ENCODE results near the gene AGER.
"Not testable (repeated sequence)": the region's sequence is repeated elsewhere in the genome, so short reads cannot be mapped to it uniquely, and the experiment has no call there.

The AGER gene

DNA sequence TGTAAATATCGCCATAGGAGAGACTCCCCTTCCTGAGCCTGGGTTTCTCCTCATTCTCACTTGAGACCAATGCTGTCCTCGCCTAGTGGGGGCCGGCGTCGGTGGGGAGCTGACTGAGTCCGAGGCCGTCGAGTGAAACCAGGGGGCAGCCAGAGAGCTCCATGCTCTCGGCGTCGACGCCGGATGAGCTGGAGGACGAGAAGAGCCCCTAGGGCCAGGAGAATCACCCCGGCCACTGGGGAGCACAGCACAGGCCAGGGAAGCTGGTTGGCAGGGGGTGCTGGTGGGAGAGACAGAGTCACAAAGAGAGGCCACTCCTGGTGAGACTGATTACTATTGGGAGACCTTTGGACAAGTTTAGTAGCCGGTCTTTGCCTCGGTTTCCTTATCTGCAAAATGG is 14.8 kb upstream of the AGER start:
- no peak for DNase-seq (ENCODE audit: low read depth)

GRCh38 chr6:32198345-32198696 is 14.3 kb upstream of the AGER start:
- DNase-seq (ENCODE audit: low read depth) = no peak

- DNase-seq (ENCODE audit: low read depth) = no peak
Measured at GRCh38 chr6:32196682-32197616, 12.9 kb upstream of the AGER start.

- DNase-seq (ENCODE audit: low read depth) = peak; percentile 75
Measured at GRCh38 chr6:32195902-32196681, 12.0 kb upstream of the AGER start.

DNA sequence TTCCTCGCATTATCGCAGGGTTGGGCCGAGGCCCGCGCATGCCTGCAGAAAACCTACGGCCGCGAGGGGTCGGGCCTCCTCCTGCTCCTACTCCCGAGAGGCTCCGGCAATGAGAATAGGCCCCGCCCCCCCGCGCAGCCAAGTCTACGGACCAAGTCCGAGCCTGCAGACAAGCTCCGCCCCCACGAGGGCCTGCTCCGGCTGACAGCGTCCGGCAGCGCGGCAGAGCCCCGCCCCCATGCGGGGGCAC is 11.5 kb upstream of the AGER start:
- peak; percentile 99 for DNase-seq (ENCODE audit: low read depth)

DNA sequence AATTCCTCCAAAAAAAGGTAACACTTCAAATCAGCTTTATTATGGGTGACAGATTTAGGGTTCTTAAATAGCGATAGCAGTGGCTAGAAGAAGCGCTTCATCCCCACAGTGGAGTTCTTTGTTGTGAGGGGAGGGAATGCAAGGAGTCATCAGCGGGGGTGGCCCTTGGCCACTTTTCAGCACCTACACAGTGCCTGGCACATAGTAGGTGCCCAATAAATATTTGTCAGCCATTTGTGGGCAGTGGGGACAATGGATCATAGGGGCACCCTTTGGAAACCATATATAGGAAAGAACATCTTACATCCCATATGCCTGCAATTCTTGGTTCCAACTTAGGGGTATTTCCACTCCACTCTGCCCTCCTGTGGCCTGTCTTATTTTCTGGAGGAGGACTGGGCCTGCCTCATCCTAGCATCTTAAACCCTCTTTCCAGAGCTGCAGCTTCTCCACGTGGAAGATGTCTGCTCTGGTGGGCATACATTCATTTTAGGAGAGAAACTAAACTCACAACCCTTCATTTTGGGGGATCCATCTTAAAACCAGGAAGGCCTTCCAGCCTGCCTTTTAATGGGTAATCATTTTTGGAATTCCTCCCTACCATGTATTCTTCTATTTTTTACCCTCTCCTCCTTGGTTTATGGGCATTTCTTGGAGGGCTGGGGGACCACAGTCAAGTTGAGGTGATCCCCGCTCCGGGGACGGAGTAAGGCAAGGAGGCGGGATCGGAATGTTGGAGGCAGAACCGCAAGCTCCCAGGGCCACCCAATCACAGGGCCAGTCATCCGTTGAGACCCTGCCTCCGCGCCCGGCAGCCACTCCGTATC is 11.0 kb upstream of the AGER start:
- no peak for DNase-seq (ENCODE audit: low read depth)

DNA sequence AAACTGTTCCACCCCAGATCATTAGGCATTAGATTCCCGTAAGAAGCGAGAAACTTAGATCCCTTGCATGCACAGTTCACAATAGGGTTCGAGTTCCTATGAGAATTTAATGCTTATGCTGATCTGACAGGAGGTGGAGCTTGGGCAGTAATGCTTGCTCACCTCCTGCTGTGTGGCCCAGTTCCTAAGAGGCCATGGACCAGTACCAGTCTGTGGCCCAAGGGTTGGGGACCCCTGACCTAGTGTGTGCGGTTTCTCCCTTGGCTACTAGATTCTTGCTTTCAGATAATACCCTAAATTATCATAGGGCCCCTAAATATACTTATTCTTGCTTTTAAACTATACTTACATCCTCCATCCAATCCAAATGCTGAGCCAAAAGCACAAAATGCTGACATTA is 10.3 kb upstream of the AGER start:
- no peak for DNase-seq (ENCODE audit: low read depth)

DNA sequence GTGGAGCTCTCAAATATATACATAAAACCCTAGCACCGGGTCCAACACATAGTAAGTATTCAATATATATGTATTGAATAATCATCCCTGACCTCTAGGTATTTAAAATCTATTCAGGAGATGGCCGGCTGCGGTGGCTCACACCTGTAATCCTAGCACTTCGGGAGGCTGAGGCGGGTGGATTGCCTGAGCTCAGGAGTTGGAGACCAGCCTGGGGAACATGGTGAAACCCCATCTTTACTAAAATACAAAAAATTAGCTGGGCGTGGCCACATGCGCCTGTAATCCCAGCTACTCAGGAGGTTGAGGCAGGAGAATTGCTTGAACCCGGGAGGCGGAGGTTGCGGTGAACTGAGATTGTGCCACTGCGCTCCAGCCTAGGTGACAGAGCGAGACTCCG is 9.0 kb upstream of the AGER start:
- DNase-seq (ENCODE audit: low read depth) = not testable (repeated sequence)

DNA sequence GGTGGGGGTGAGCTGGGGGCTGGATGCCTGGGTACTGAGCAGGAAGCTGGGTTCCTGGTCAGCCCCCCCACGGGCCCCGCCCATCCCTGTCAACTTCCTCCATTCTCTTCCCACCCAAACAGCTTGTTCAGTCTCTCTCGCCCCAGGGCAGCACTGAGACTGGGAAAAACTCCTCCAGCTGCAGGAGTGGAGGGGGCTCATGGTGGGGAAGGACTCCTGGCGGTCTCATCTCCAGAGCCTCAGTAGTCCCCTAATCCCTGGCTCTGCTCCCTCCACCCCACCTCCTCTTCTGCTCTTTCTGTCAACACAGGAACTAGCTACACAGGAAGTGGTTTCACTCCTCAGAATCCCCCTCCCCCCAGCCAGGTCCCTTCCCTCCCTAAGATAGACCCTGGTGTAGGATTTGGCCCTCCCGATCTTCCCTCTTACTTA is 8.6 kb upstream of the AGER start, which contains the start of gene GPSM3:
GPSM3 (minus strand) TSS at position 36 of the 432 bp plus-strand sequence. CDS start 130 bp downstream, outside the sequence.
- peak; percentile 92 for DNase-seq (ENCODE audit: low read depth)

DNA sequence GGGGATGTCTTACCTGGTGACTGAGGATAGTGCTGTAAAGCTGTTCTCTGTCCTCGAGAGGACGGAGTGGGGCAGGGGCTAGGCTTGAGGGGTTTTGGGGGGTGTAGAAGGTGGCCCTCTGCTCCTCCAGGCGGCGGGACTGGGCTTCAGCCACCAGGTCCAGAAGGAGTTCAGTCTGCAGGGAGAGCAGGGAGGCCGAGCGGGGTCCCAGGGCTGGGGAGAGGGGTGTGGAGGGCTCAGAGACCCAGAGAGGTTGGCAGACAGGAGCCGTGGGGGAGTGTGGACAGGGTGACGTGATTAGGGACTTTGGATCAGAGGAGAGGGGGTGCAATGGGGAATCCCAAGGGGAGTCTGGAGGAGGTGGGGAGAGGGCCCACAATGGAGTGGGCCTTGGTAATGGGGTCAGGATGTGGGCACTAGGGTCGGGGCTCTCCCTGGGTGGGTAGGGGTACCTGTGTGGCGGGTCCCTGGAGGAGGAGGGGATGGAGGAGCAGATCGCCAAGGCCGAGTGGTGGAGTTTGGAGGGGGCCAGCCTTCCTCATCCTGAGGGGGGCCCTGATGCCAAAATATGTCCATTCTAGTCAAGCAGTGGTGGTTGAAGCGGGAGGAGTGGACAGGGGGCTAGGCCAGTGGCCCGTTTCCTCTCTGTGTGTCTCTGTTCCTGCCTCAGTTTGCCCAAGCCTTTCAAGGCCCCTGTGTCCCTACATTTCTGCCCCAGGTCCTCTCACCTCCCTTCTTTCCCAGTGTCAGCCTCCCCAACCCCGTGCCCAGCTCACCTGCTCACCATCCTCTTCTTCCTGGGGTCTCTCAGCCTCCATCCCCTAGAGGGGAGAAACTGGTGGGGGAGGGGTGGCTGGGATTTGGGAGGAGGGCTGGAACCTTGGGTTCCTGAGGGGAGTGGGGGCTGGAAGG is 7.9 kb upstream of the AGER start:
- DNase-seq (ENCODE audit: low read depth) = no peak

- DNase-seq (ENCODE audit: low read depth) = no peak
Measured at GRCh38 chr6:32190911-32191677, 7.0 kb upstream of the AGER start.

GRCh38 chr6:32190054-32190851 is 6.2 kb upstream of the AGER start, which contains the start of gene PBX2:
PBX2 (minus strand) TSS chr6:32190202; CDS start chr6:32189915, 287 bp downstream.
- DNase-seq (ENCODE audit: low read depth) = peak; percentile 95

DNA sequence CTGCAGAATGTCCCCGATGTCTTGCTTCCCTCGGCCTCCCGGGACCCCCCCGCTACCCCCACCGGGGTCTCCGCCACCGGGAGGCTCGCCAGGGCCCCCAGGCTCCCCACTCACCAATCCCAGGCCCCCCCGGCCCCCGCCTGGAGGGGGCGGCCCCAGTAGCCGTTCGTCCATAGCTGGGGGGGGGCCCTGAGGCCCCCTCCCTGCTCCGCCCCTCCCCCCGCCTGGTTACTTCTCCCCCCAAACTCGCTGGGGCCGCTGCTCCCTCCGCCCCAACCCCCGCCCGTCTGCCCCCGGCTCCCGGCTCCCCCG is 5.6 kb upstream of the AGER start:
- DNase-seq (ENCODE audit: low read depth) = no peak

GRCh38 chr6:32189069-32189741 is 5.2 kb upstream of the AGER start:
- DNase-seq (ENCODE audit: low read depth) = no peak

GRCh38 chr6:32188381-32189068 is 4.5 kb upstream of the AGER start:
- DNase-seq (ENCODE audit: low read depth) = no peak

DNA sequence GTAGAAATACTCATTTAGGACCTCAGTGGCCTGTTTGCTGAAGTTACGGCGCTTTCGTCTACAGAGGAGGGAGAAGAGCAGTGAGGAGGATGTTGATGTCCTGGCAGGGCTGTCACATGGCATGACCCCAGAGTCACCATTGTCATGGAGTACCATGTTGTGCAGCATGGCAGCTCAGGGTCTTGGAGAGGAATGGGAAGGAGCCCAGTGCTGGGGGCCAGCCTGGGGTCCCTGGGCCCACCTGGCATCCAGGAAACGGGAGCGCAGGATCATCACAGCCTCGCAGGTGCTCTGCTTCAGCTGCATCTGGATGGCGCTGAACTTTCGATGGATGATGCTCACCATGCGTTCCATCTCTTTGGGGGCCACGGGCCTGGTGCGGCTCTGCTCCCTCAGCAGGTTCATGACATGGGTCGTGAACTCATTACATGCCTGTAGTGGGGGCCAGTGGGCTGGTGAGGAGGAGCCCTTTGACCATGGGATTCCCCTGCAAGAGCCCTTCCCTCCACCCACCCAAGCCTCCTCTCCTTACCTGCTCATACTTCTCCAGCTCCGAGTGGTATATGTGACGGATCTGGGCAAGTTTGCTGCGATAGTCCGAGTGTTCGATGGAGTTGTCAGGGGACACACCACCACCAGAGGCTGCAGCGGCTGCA is 3.8 kb upstream of the AGER start:
- DNase-seq (ENCODE audit: low read depth) = not testable (repeated sequence)

GRCh38 chr6:32187009-32187709 is 3.1 kb upstream of the AGER start:
- no peak for DNase-seq (ENCODE audit: low read depth)
